Memory B cell (primary cell): ENCODE results near the gene SNTG2.

ENCODE experiments used
- ATAC-seq: fragments of 150-1000 bp; cut with Tn5 transposase; 2 replicates; pipeline ENCODE4 v1.10.0; 2021; ENCODE audit warnings: low read depth, mild to moderate bottlenecking, moderate library complexity
- DNase-seq, 2 donors: peaks; one replicate each; pipeline ENCODE4 v3.0.0; 2022; ENCODE audit warnings: low spot score in 2 of 2
- H3K27ac Mint-ChIP-seq: one replicate; pipeline ENCODE4 v1.8.0; 2022; ENCODE audit warnings: mild to moderate bottlenecking, moderate library complexity, mixed read lengths
- H3K27me3 Mint-ChIP-seq: one replicate; pipeline ENCODE4 v1.8.0; 2022; ENCODE audit warnings: mixed read lengths
- H3K36me3 Mint-ChIP-seq: one replicate; pipeline ENCODE4 v1.8.0; 2022; ENCODE audit warnings: mild to moderate bottlenecking, mixed read lengths
- H3K4me1 Mint-ChIP-seq: one replicate; pipeline ENCODE4 v1.8.0; 2022; ENCODE audit warnings: mixed read lengths
- H3K4me3 Mint-ChIP-seq: one replicate; pipeline ENCODE4 v1.8.0; 2022; ENCODE audit warnings: mild to moderate bottlenecking, moderate library complexity, mixed read lengths
- H3K9me3 Mint-ChIP-seq: one replicate; pipeline ENCODE4 v1.8.0; 2022; ENCODE audit warnings: mixed read lengths

The SNTG2 gene

DNA sequence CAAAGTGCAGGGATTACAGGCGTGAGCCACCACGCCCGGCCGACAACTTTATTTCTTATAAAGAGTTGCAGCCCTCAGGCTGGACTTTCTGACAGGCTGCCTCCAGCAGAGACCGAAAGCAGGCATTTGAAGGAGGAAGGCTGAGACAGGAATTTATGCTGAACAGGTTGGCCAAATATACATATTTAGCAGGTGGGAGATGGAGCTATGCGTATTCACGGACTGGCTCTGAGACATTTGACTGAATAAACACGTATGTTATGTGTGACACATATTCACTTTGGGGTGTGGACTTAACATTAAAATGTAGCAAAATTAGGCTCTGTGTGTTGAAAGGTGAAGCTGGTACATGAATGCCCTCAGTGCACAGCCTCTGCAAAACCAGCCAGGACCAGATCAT, 65.9 kb downstream of the SNTG2 start:
- H3K4me1 Mint-ChIP-seq = no peaks in the 10 kb centered on the region
- H3K27me3 Mint-ChIP-seq = peaks cover 6% of the 10 kb centered on the region
- H3K4me3 Mint-ChIP-seq = no peak overlapping the region
- DNase-seq = no peak
- no peak overlapping the region for H3K27ac Mint-ChIP-seq
- no peak for ATAC-seq
- H3K9me3 Mint-ChIP-seq = peaks cover 5% of the 10 kb centered on the region
- H3K36me3 Mint-ChIP-seq = no peaks in the 10 kb centered on the region

DNA sequence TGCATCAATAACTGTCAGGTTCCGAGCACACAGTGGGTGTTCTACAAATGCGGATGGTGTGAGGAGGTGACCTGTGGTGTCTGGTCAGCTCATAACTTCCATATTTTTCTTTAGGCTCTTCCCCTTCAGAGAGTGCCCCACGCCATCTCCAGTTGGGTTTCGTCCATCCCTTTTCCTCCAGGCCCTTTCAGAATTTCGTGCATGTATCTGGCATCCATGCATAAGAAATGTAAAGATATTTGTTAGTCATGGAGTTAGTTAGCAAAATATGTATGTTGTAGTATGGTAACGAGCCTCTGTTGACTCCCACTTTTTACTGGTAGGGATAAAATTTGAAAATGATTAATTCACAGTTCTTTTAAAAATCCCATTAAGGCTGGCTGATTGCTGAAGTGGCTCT, 67.2 kb downstream of the SNTG2 start:
- H3K27ac Mint-ChIP-seq = no peak overlapping the region
- ATAC-seq = no peak

DNA sequence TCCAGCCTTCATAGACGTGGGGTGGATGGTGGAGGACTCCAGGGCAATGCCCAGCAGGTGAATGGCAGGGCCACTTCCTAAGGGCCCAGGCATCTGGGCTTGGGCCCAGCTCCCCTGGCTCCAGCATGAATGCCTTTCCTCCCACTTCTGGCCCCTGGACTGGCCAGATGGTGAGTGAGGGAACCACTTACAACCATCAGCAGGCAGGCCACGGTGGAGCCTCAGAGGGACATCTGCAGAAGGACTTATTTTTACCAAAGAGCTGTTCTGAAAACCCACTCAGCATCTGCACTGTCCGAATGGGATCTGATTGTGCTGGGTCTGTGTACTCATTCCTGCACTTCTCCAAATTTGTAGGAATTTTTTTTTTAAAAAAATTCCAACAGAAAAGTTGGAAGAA, 69.6 kb downstream of the SNTG2 start:
- Mint-ChIP-seq H3K36me3 (no peaks in the 10 kb centered on the region), H3K4me3 (no peak overlapping the region), H3K27me3 (no peaks in the 10 kb centered on the region), H3K27ac (no peak overlapping the region), H3K4me1 (no peaks in the 10 kb centered on the region), H3K9me3 (peaks cover 3% of the 10 kb centered on the region)
- ATAC-seq = no peak
- DNase-seq = no peak

More for the DNA sequence above, 67.2 kb downstream of the SNTG2 start:
- Mint-ChIP-seq H3K27me3 (peaks cover 4% of the 10 kb centered on the region), H3K9me3 (peaks cover 5% of the 10 kb centered on the region), H3K4me1 (no peaks in the 10 kb centered on the region), H3K36me3 (no peaks in the 10 kb centered on the region), H3K4me3 (no peak overlapping the region)
- no peak for DNase-seq

DNA sequence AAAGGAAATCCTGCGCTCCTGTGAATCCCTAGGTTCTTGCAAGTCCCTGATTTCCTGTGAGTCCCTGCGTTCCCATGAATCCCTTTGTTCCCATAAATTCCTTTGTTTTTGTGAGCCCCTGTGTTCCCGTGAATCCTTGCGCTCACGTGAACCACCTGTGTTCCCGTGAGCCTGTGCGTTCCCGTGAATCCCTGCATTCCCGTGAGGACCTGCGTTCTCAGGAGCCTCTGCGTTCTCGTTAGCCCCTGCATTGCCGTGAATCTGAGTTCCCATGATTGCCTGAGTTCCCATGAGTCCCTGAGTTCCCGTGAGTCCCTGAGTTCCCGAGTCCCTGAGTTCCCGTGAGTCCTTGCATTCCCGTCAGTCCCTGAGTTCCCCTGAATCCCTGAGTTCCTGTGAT, 71.5 kb downstream of the SNTG2 start:
- Mint-ChIP-seq H3K27me3 (peaks cover 5% of the 10 kb centered on the region), H3K4me1 (no peaks in the 10 kb centered on the region), H3K27ac (no peak overlapping the region), H3K9me3 (peaks cover 3% of the 10 kb centered on the region), H3K36me3 (no peaks in the 10 kb centered on the region), H3K4me3 (no peak overlapping the region)
- no peak for ATAC-seq
- no peak for DNase-seq

DNA sequence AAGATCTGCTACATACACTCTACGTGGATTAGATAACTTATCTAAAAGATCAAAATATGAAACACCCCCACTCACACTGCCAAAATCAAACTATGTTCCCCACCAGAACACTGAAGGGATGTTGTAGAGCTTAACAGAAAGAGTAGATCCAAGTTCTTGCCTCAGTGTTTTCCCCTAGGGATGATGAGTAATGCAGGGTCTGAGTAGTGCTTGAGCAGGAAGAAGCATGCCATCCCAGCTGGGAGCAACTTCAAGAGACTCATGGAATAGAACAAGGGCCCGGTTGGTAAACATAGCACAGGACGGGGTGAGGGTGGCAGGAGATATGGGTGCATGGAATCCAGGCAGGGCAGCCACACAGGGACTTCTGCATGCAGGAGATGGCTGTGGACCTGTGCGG, 74.3 kb downstream of the SNTG2 start:
- H3K4me3 Mint-ChIP-seq = no peak overlapping the region
- H3K9me3 Mint-ChIP-seq = no peaks in the 10 kb centered on the region
- DNase-seq (no peak), ATAC-seq (no peak)
- no peak overlapping the region for H3K27ac Mint-ChIP-seq
- peaks cover 5% of the 10 kb centered on the region for H3K27me3 Mint-ChIP-seq
- H3K36me3 Mint-ChIP-seq = no peaks in the 10 kb centered on the region
- no peaks in the 10 kb centered on the region for H3K4me1 Mint-ChIP-seq

DNA sequence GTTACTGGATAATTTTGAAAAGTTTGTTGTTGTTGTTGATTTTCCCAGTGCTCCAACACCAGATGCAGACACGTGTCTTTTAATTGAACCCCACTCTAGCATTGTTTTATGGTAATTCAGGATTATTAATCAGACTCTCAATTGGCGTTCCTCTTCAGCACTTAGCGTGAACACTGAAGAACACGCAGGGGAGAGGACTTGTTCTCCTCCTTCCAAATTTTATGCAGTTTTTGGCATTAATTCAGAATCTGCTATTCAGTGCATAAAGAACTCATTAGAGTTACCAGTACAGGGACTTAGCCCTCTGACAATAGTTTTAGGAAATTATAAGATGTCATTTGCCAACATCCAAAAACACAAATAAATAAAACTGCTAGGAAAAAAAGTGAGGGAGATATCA, 75.5 kb downstream of the SNTG2 start:
- H3K27ac Mint-ChIP-seq = no peak overlapping the region
- ATAC-seq (no peak), DNase-seq (no peak)
- no peaks in the 10 kb centered on the region for H3K4me1 Mint-ChIP-seq
- peaks cover 5% of the 10 kb centered on the region for H3K27me3 Mint-ChIP-seq
- H3K4me3 Mint-ChIP-seq = no peak overlapping the region
- no peaks in the 10 kb centered on the region for H3K9me3 Mint-ChIP-seq
- H3K36me3 Mint-ChIP-seq = no peaks in the 10 kb centered on the region

DNA sequence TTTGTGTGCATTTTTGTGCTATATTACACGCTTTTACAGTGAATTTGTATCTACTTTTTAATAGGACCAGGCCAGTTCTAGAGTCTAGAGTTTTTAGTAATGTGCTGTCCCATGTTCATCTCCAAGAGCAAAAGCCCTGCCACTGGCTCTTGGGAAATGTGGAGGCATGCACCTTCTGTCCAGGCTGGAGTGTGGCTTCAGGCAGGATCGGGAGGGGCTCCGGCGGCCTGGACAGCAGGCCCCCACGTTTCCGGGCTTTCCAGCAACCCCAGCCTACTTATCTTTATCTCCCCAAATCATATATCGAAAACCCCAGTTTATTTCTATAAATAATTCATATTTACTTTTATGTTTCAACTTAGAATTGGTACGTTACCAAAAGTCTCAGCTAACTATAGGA, 78.2 kb downstream of the SNTG2 start:
- H3K4me1 Mint-ChIP-seq = no peaks in the 10 kb centered on the region
- peaks cover 5% of the 10 kb centered on the region for H3K27me3 Mint-ChIP-seq
- DNase-seq (no peak), ATAC-seq (no peak)
- no peak overlapping the region for H3K4me3 Mint-ChIP-seq
- no peaks in the 10 kb centered on the region for H3K36me3 Mint-ChIP-seq
- H3K9me3 Mint-ChIP-seq = no peaks in the 10 kb centered on the region
- no peak overlapping the region for H3K27ac Mint-ChIP-seq

DNA sequence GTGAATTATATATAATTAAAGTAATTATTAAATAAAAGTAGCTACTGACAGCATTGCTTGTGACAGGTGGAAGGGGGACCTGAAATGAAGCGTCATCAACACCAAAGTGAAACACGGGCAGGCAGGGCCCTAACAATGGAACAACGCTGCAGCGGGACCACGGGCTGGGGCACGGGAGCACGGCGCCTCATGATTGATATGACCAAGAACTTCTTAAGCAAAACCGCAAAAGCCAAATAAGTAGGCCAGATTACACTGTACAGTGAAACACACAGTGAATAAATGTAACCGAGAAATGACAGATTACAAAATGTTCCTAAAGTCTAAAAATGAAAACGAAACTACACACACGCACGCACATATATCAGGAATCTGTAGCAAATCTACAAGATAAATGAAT, 81.4 kb downstream of the SNTG2 start:
- Mint-ChIP-seq H3K4me1 (no peaks in the 10 kb centered on the region), H3K27ac (no peak overlapping the region), H3K27me3 (peaks cover under 1% of the 10 kb centered on the region), H3K9me3 (peaks cover 3% of the 10 kb centered on the region), H3K4me3 (no peak overlapping the region), H3K36me3 (no peaks in the 10 kb centered on the region)
- DNase-seq (no peak), ATAC-seq (no peak)

DNA sequence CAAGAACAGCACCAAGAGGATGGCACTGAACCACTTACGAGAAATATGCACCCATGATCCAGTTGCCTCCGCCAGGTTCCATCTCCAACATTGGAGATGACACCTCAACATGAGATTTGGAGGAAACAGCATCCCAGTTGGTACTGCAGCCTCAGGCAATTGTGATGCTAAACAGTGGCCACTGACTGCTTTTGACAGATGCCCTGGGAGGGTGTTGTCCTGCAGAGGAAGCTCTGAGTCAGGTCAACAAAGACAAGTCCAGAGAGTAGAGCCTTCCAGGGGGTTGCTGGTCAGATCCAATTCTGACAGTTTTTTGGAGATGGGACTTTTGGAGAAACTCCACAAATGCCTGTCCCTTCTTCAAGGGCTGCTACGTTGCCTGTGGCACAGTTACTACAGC, 82.4 kb downstream of the SNTG2 start:
- H3K9me3 Mint-ChIP-seq = peaks cover 3% of the 10 kb centered on the region
- no peaks in the 10 kb centered on the region for H3K27me3 Mint-ChIP-seq
- ATAC-seq (no peak), DNase-seq (no peak)
- H3K27ac Mint-ChIP-seq = no peak overlapping the region
- no peak overlapping the region for H3K4me3 Mint-ChIP-seq
- no peaks in the 10 kb centered on the region for H3K4me1 Mint-ChIP-seq
- no peaks in the 10 kb centered on the region for H3K36me3 Mint-ChIP-seq

DNA sequence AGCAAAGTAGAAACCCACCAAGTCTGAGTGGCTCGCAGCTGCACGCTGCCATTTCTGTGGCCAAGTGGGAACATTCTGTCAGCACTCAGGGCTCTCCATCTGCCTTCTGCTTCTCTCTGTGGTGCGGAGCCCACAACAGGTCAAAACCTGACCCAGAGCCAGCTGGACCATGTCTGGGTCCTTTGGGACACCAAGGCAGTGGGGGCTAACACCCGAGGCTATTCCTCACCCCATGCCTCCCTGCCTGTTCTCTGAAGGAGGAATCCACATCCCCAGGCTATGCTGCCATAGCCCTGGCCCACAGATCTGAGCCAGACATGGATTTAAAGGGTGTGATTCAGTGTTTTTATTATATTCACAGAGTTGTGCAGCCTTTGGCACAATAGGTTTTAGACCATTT, 86.4 kb downstream of the SNTG2 start:
- Mint-ChIP-seq H3K27ac (no peak overlapping the region), H3K9me3 (peaks cover 3% of the 10 kb centered on the region), H3K36me3 (no peaks in the 10 kb centered on the region), H3K27me3 (no peaks in the 10 kb centered on the region), H3K4me1 (no peaks in the 10 kb centered on the region), H3K4me3 (no peak overlapping the region)
- DNase-seq = no peak
- ATAC-seq = no peak

DNA sequence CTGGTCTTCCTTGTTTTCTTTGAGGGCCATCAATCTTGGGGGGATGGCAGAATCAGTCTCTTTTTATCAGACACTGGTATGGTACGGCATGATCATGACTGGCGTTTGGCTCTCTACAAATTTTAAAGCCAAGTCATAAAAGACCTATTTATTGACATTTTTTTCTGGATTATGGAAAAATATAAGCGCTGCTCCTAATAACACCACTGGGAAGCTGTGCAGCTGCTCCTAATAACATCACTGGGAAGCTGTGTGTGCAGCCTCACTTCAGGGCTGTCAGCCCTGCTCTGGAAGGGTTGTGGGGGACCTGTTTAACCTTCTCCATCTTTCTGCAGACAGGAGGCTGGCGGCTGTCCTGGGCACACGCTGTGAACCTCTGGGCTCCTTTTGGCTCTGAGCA, 88.9 kb downstream of the SNTG2 start:
- H3K36me3 Mint-ChIP-seq = no peaks in the 10 kb centered on the region
- ATAC-seq (no peak), DNase-seq (no peak)
- H3K4me1 Mint-ChIP-seq = no peaks in the 10 kb centered on the region
- H3K27me3 Mint-ChIP-seq = no peaks in the 10 kb centered on the region
- H3K4me3 Mint-ChIP-seq = no peak overlapping the region
- no peak overlapping the region for H3K27ac Mint-ChIP-seq
- peaks cover 8% of the 10 kb centered on the region for H3K9me3 Mint-ChIP-seq

DNA sequence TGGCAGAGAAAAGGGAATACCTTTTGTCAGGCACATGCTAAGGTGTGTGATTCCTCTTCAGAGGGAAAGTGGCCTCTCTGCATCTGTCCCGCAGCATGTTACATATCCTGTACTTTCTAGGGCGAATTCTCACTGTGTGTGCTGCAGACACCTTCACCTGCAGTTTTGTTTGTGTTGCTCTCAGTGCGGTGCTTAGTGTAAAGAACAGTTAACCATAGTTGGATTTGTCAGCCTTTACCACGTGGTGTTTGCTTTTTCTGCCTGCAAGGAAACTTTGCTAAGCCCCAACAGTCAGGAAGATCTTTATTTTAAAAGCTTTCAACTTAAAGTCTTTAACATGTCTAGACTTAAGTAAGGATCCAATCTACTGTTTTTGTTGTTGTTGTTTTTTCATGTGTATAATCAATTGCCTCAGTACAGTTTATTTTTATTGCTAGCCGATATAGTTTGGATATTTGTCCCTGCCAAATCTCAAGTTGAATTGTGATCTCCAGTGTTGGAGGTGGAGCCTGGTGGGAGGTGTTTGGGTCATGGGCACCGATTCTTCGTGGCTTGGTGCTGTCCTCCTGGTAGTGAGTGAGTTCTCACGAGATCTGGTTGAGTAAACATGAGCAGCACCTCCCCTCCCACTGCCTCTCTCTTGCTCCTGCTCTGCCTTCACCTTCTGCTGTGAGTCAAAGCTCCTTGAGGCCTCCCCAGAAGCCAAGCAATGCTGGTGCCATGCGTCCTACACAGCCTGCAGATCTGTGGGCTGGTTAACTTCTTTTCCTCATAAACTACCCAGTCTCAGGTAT, 90.6 kb downstream of the SNTG2 start:
- no peak for DNase-seq
- Mint-ChIP-seq H3K4me3 (no peak overlapping the region), H3K36me3 (no peaks in the 10 kb centered on the region), H3K27ac (no peak overlapping the region), H3K4me1 (no peaks in the 10 kb centered on the region), H3K9me3 (peaks cover 11% of the 10 kb centered on the region), H3K27me3 (no peaks in the 10 kb centered on the region)
- no peak for ATAC-seq

DNA sequence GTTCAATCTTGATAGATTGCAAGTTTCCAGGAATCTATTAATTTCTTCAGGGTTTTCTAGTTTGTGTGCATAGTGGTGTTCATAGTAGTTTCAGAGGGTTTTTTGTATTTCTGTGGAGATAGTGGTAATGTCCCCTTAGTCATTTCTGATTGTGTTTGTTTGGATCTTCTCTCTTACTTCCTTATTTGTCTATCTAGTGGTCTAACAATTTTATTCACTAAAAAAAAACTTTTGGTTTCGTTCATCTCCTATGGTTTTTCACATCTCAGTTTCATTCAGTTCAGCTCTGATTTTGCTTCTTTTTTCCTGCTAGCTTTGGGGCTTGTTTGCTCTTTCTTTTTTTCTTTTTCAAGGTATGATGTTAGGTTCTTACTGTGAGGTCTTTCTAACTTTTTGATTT, 94.5 kb downstream of the SNTG2 start:
- Mint-ChIP-seq H3K4me3 (no peak overlapping the region), H3K9me3 (peaks cover 23% of the 10 kb centered on the region), H3K4me1 (no peaks in the 10 kb centered on the region), H3K27ac (no peak overlapping the region), H3K27me3 (no peaks in the 10 kb centered on the region), H3K36me3 (no peaks in the 10 kb centered on the region)
- DNase-seq = no peak
- no peak for ATAC-seq

DNA sequence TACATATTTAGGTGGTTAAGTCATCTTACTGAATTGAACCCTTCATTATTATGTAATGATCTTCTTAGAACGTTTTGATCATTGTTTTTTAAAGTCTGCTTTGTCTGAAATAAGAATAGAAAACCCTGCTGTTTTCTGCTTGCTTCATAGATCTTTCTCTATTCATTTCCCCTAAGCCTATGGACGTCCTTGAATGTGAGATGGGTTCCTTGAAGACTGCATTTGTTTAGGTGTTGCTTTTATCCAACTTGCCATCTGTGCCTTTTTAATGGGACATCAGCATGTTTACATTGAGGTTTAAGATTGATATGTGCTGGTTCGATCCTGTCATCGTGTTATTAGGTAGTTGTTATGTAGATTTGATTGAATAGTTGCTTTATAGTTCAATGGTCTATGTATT, 95.4 kb downstream of the SNTG2 start:
- Mint-ChIP-seq H3K4me3 (no peak overlapping the region), H3K36me3 (no peaks in the 10 kb centered on the region), H3K9me3 (peaks cover 25% of the 10 kb centered on the region), H3K27ac (no peak overlapping the region), H3K4me1 (no peaks in the 10 kb centered on the region), H3K27me3 (peaks cover under 1% of the 10 kb centered on the region)
- ATAC-seq = no peak
- DNase-seq = no peak

DNA sequence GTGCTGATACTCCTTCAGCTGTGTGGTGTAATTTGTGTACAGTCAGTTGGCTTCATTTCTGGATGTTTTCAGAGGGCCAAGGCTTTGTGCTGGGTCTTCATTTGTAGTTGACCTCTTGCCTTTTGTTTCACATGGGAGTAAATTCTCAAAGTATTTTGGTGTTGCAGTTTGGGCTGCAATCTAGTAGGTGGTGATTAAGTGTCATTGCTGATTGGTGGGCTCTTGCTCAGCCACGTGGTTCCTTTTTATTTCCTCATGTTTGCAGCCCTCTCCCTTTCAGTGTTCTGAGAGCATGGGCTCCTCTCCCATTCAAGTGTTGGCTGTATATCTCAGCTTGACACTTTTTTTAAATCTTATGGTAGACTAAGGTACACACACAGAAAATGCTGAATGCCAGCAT, 96.8 kb downstream of the SNTG2 start:
- Mint-ChIP-seq H3K4me3 (no peak overlapping the region), H3K36me3 (no peaks in the 10 kb centered on the region), H3K4me1 (no peaks in the 10 kb centered on the region), H3K9me3 (peaks cover 23% of the 10 kb centered on the region), H3K27me3 (peaks cover 4% of the 10 kb centered on the region), H3K27ac (no peak overlapping the region)
- DNase-seq (no peak), ATAC-seq (no peak)
